Measurements from ENCODE around the gene MAML2.

- no peak for TF ChIP-seq CTCF (IDR thresholded peaks at IDR 0.05)
- TF ChIP-seq POLR2A (IDR thresholded peaks at IDR 0.05) = no peak
Observed at GRCh38 chr11:95968585-95968984, 374.4 kb downstream of the MAML2 start.
